PC-3 (cell line): ENCODE measurements around the gene ARHGAP15.

Experiments
- EZH2 ChIP-seq: fragments of 300-600 bp; sonication (generic); IDR thresholded peaks from one replicate; pipeline ENCODE4 v1.6.1; 2017; ENCODE audit warnings: antibody characterized with exemption, mild to moderate bottlenecking, low read length; ENCODE audit not compliant: unreplicated experiment
- EZH2phosphoT487 ChIP-seq: fragments of 300-600 bp; sonication (generic); IDR thresholded peaks from 2 replicates; pipeline ENCODE4 v1.6.1; 2018; ENCODE audit warnings: mild to moderate bottlenecking, antibody characterized with exemption, low read length, borderline replicate concordance
- TF ChIP-seq, protein P1 (sequence below): fragments of 300-600 bp; sonication (generic); conservative IDR thresholded peaks from 2 replicates; pipeline ENCODE4 v1.5.1; 2017; ENCODE audit warnings: antibody characterized with exemption, low read depth, mild to moderate bottlenecking, low read length

DNA sequence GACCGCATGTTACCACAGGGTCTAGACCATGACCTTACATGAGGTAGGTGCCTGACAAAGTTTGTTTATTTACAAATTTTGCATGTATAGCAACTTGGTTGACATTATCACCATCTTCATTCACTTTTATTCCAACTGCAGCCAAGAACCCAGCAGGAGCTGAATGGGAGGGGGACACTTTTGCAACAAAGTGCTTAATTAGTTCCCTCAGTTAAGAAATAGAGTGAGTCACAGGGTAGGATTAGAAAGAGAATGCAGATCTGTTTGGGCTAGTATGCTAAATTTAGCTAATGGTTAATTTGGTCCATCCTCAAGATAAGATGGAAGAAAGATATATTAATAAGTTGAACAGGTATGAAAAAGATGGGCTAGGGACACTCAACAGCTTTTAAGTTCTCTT lies 678.9 kb downstream of the ARHGAP15 start:
- TF ChIP-seq, protein P1, sequence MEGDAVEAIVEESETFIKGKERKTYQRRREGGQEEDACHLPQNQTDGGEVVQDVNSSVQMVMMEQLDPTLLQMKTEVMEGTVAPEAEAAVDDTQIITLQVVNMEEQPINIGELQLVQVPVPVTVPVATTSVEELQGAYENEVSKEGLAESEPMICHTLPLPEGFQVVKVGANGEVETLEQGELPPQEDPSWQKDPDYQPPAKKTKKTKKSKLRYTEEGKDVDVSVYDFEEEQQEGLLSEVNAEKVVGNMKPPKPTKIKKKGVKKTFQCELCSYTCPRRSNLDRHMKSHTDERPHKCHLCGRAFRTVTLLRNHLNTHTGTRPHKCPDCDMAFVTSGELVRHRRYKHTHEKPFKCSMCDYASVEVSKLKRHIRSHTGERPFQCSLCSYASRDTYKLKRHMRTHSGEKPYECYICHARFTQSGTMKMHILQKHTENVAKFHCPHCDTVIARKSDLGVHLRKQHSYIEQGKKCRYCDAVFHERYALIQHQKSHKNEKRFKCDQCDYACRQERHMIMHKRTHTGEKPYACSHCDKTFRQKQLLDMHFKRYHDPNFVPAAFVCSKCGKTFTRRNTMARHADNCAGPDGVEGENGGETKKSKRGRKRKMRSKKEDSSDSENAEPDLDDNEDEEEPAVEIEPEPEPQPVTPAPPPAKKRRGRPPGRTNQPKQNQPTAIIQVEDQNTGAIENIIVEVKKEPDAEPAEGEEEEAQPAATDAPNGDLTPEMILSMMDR = no peak
- no peak for TF ChIP-seq EZH2
- no peak for TF ChIP-seq EZH2phosphoT487
